Left forelimb (tissue), 1 donor: ENCODE data around the gene KCNQ2.

Source experiments
- DNase-seq: peaks from one replicate; pipeline ENCODE4 v3.0.0-alpha.2; 2018; ENCODE audit warnings: low spot score

The KCNQ2 gene

DNA sequence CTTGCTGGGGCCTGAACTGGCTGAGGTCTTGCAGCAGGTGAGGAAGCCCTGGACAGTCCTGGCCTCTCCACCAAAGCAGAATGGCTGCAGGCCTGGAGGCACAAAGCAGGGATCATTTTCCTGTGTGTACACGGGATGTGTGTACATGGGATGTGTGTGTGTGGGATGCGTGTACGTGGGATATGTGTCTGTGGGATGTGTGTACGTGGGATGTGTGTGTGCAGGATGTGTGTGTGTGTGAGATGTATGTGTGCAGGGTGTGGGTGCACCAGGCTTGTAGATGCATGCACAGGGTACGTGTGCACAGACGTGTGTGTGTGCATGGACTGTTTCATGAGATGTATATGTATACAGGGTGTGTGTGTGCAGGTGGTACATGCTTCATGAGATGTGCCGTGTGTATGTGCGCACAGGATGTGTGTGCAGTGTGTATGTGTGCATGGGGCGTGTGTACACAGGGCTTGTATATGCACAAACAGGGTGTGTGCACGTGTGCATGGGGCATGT is 103.4 kb downstream of the KCNQ2 start:
- DNase-seq = no peak

DNA sequence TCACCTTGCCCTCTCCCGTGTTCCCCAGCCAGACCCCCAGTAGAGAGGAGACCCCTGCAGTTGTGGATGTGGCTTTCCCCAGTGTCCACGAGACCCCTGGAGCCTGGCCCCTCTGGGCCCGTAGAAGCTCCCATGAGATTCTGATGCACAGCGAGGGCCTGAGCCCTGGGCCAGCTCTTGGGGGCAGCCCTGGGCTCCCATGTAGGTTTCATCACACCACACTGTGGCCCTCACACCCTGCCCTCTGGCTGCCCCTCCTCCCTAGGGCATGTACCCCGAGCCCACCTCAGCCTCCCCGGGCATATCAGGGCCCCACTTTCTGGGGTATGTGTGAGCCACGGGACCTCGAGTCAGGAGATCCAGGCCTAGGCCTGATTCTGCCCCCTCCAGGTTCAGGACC is 104.3 kb downstream of the KCNQ2 start:
- no peak for DNase-seq

DNA sequence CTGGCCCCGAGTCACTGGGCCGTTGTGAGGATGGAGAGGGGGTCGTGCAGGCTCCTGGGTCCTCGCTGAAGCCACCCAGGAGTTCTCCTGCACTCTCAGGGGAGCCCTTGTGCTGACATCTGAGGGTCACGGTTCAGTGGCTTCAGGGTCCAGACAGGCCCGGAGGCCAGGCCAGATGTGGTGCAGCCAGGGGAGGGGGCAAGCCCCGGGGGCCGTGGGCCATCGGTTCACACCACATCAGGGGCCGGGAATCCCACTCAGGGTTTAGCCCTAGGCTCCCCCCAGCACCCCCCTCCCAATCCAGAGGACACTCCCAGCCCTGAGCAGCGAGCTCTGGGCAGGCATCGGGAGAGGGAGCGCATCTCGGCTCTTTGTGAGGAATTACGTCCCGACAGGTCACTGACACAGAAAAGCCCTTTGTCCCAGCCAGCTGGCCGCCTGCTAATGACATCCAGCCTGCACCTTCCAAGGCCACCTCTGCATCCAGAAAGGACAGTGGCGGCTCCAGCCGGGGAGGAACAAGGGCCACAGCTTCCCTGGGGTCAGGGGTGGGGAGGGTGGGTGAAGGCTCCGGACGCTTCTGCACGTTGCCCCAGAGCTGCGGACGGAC is 104.9 kb downstream of the KCNQ2 start:
- no peak for DNase-seq

DNA sequence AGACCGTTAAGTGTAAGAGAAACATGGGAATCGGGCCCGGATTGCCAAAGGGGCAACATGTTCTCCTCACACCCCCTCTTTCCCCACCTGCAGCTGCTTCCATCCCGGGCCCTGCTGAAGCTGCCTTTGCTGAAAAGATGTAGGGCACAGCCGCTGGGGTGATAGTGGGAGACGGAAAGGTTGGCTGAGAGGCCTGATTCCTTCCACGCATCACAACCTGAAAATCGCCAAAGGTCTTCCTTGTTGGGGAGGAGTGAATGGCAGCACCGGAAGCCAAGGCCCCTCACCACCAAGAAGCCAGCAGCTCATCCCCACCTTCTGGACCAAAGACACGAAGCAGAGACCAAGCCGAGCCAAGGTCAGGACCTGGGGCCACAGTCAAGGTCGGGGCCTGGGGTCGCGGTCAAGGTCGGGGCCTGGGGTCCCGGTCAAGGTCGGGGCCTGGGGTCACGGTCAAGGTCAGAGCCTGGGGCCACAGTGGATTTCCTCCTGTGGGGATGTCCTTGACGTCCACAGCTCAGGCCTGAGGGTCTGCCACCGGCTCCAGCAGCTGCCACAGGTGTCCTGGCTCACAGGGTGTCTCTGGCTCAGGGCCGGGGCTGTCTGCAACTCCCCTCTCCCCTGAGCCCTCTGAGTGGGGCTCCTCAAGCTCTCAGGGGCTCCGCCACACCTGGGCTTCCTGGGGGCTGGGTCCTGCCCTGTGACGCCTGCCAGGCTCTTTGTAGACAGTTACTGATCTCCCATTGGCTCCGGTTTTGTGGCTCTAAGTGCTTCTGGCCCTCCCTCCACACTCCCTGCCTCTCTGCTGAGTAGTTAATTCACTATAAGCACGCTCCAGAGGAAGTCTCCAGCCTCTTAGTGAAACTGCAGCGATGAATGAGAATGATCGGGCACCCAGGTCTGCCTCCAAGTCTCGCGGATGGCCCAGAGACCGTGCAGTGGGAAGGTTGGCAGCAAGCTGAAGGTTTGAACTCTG is 105.8 kb downstream of the KCNQ2 start:
- DNase-seq = no peak

DNA sequence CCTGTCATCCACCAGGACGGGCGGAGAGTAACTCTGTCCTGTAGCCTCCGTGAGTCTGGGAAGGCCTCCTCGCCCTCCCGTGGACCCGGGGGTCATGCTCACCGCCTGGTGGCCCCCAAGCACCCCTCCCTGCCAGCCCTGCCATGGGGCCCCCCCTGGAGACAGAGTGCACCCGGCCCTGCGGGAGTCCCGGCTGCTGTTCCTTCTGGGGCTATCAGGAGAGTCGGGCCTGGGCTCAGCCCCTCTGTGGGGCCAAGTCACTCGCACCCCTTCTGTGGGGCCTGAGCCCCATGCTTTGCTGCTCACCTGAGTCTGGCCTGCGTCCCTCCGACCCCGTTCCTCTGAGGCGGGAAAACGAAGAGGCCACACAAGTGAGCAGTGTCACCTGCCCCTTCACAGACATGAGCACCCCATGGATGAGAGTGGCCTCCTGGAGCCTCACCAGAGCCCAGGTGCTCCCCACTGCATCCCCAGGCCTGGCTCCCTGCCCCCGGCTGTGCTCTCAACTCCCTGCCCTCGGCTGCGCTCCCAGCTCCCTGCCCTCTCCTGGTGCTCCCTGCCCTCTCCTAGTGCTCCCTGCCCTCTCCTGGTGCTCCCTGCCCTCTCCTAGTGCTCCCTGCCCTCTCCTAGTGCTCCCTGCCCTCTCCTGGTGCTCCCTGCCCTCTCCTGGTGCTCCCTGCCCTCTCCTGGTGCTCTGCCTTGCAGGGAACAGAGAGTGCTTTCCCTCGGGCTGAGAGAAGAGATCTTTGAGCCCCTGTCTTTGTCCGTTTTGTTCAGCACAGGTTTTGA is 106.7 kb downstream of the KCNQ2 start:
- no peak for DNase-seq

DNA sequence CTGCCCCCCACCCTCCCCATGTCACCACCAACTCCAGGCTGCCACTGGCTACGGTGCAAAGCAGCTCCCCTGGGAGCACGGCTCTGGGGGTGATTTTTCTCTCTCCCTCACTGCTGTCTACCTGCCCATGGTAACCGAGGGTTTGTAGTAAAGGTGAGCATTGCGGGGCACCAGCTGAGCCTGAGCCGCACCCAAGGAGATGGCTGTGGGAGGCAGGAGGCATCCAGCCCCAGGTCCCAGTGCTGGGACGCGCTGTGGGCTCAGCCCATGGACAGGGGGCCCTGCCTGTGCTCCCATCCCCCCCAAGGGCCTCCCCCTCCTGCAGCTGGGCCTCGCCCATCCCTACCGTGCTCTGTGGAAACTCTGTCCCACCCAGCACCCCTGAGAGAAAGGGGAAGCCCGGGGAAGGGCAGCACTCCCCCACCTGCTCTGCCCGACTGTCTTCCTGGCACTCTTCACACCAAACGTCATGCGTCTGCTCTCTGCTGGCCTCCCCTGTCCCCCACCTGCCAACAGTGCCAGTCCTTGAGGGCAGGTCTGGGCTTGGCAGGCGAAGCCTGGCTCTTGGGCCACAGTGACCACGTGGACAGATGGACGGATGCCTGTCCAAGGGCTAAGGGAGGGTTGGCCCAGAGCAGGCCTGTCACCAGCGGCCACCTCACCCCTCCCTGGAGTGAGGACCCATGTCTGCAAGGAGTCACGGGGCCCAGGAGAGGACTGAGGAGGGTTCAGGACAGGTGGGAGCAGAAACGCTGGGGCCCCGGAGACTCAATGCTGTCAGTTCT is 107.5 kb downstream of the KCNQ2 start:
- no peak for DNase-seq

DNA sequence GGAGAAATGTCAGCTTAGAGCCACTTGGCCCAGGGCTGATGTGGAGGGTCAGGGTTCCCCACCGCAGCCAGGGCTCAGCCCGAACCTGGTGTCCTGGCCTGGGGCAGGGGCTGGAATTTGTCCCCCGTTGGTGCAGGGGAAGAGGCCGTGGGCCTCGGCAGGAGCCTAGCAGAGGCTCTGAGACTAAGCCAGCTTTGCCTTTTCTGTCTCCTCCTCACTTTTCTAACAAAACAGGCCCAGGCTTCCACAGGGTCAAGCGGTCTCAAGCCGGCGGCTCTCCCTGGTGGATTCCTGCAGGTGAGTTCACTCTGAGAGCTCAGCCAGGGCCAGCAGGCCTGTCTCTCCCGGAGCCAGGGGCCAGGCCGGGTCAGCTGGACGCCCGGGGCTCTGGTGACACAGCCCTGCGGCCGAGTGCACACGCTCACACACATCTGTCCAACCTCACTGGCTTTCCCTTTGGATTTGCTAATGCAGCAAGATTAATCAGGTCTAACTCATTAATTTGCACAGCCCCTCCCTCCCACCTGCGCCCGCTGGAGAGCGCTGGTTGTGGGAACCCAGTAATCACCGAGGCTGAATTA is 108.4 kb downstream of the KCNQ2 start:
- DNase-seq = no peak

DNA sequence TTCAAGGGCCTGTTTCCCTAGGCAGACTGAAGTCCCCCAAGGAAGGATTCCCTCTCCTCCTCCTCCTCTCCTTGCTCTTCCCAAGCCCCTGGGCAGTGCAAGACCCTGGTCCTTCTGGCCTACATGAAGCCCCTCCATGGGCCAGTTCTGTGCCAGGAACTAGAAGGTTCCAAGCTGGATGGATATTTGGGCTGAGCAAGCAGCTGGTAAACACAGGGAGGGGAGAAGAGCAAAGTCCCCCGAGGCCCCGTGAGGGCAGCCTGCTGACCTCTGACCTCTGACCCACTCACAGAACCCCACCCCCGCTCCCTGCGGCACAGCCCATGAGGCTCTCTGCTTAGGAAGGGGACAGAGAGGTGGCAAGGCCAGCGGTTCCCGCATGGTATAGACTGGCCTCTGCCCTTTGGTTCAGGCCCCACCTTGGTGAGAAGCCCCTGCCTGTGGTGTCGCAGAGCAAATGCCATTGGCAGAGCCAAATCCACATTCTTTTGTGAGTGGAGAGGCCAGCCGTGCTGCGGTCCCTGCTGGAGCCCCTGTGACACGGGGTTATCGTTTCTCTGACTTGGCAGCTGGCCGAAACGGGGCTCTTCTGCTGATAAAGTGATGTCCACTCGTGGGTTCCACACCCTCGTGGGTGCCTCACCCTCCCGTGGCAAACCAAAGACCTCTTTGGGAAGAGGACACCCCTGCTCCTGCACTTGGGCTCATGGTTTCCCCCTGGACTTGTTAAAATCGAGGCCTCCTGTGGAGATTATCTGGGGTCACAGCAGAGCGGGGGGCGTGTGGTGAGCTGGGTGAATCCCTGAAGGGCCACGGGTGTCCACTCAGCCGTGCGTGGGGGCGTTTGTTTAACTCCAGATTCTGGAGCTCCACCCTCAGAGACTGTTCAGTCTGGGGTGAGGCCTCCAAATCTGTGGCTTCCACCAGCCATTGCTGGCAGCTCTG is 109.2 kb downstream of the KCNQ2 start:
- no peak for DNase-seq

DNA sequence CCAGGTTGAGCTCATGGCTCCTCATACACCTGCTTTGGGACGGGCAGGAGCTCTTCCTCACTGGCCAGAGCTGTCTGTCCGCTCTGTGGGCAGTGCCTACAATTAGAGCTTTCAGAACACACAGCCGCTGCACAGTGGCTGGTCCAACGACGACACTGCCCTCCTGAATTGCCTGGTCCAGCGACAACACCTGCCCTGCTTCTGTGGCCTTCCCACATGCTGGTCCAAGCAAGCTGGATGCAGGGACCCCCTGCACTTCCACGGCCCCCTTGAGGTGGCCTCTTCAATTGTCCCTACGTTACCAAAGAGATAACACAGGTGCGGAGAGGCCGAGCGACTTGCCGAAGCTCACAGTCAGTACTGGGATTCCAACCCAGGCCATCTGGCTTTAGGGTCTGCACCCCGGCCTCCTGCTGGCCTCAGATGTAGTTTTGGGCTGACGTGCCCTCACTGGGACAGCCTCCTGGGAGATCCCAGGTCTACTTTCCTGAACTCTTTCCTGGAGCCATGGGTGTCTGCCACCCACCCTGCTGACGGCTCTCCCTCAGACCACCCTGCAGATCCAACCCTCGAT is 109.9 kb downstream of the KCNQ2 start:
- DNase-seq = no peak

DNA sequence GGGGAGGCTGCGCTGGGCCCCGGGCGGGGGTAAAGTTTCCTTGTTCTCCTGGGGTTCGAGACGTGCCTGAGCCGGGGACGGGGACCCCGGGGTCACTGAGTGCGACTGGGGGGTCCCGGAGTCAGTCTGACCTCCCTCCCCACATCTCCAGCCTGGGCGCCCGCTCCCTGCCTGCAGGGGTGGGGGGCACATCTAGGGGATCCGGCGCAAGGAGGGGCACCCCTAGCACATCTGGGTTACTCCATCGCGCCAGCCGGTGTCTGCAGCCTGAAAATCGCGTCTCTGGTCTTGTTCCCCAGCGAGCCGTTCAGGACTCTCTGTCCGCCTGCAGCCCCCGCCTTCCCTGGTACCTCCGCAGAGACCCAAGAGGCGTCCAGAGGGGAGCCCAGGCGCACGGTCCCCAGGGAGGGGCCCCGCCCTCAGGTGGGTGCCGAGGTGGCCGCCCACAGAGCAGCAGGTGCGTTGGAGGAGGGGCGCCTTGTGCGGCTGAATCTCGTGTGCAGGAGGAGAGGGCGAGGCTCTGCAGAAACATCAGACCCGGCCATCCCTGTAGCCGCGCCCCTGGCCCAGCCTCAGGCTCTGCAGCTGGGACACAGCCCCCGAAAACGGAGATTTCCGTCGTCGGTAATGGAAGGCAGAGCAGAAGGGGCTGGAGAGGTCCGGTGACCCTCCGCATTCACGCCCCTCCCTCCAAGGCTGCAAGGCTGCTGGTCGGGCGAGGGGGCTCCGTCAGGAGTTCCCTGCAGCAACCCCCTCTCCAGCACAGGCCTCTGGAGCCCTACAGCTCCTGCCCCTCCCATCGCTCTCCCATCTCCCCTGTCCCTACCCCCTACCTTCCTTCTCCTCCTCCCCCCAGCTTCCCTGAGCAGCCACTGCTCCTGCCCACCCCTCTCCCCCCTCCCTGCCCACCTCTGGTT is 110.7 kb downstream of the KCNQ2 start:
- DNase-seq = no peak

DNA sequence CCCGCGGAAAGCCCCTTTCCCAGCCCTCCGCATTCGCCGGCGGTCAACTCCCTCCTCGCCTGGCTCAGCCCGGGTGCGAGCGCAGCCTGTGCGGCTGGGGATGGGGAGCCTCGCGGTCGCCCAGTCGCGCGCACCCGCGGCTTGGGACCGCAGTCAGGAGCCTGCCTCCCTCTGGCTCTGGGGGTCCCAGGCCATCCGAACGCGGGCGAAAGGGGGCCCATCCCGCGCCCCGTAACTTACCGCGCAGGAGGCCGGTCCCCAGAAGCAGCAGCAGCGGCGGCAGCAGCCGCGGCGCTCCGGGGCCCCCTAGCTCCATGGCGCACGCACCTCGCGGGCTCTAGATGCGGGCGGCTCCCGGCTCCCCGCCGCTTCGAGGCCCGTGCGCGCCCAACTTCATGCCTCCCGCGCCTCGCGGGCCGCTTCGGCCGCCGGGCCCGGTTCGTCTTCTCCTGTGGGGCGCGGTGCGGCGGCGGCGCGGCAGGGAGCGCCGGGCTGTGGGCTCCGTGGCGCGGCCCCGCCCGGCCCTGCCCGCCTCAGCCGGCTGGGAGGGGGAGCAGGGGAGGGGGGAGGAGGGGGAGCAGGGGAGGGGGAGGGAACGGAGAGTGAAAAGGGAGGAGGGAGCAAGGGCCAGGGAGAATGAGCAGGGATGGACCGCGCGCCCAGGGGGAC is 111.5 kb downstream of the KCNQ2 start, which contains the start of gene CHRNA4:
CHRNA4 (minus strand) TSS at position 500 of the 669 bp plus-strand sequence; CDS start at position 316, 184 bp downstream.
- DNase-seq = no peak

DNA sequence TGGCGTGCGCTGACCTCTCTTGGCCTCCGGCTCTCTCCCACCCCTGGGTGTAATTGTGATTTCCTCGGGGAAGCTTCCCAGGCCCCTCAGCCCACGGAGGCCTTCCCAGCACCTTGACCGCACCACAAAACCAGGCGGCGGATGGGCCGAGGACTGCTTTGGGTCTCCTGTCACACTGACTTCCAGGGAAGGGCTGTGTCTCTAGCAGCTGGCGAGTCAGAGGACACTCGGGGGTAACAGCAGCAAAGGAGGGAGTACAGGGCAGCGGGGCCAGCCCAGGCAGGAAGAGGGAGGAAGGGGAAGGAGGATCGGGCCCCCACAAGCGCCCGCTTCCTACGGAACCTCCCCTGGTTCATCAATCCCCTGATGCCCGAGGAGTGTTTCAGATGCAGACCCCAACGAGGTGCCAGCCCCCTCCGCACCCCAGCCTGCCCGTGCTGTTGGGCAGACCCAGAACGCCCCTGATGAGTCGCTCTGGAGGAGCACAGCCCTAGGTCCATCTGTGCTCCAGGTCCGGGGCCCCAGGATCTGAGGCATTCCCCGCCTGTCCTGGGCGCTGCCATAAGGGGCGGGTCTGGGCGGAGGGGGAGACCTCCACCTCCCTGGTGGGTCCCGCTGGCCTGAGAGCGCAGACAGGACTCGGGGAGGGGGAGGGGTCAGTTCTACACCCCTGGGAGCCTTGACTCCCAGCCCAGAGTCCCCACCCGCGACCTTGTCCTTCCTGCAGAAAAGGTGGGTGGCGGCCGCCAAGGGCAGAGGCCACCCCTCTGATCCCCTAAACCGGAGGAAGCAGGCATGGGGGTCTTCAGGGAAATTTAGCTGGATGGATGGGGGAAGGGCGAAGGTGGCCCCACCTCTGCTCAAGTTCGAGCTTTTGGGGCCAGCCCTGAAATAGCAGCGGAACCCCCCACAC is 112.3 kb downstream of the KCNQ2 start:
- DNase-seq = no peak

DNA sequence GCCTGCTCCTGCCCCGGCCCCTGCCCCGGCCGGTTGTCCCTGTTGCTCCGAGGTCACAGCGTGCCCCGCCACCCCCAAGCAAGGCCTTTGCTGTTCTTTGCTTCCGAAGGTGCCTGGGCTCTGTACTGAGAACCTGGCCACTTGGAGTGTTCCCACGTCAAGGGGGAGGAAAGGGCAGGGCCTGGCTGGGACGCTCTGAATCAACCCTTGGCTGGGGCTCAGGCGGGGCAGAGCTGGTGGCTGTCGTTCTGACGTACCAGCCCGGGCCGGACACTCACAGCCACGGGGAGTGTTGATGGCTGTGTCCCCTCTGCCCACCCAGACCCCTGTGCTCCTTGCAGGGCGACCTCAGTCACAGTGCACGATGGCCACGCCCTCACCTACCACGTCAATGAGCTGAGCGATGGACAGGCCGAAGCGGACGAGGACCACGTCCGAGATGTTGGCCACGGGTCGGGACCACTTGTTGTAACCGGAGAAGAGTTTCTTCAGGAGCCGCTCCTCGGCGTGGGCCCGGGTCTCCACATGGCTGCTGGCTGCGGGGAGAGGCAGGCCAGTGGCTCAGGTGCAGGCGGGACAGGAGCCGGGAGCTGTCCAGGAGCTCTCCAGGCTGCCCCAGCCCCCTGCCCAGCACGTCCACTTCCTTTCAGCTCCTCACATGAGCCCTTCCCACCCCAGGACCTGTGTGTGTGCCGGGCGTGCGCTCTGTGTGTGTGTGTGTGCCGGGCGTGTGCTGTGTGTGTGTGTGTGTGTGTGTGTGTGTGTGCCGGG is 113.1 kb downstream of the KCNQ2 start:
- no peak for DNase-seq

DNA sequence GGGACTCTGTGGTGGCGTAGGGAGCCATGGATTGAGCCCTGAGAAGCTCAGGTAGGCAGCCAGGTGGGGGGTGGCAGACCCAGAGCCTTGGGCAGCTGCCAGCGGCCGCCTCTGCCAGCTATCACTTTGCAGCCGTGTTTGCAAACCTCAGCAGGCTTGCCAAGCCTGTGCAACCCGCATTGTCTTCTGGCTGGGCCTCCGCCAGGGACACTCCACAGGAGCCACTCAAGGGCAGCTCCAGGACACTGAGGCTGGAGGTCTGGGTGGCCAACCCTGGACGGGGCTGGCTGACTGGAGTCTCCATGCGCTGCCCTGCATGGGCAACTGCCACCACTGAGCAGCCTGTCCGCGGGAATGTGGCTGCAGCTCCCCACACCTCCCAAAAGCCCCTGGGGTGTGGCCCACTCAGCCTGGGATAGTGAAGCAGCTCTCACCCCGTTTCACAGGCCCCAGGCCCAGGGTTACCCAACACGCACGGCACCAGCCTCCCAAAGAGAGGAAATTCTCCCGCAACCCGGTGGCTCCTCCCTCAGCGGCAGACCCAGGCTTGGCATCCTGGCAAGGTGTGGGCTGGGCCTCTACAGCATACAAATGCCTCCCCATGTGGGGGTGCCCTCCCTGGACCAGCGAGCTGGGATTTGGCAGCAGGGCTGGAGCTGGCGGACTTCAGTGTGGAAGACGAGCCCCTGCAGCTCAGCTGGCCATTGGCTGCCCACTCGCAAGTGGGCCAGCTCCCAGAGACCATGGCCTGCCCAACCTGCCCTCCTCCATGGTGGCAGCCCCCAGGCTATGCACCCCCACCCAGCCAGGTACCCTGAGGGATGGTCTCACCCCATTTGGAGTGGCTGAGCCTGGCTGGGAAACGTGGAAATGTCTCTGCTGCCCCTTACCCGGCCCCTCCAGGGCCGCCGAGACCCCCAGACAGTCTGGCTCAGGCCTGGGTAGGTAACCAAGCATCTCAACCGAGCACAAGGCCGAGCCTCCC is 114.2 kb downstream of the KCNQ2 start:
- no peak for DNase-seq
